Prostate gland (tissue), 2 donors: ENCODE results near the gene RFX2.

Experiments
- CTCF ChIP-seq, 4 experiments: fragments of 200-600 bp in 2 of 4; fragments of 450-650 bp in 2 of 4; sonication (generic) in 2 of 4; IDR thresholded peaks; 1 replicate in 3 of 4; 2 replicates in 1 of 4; pipeline ENCODE4 v1.5.1; 2016 to 2019; ENCODE audit warnings: antibody characterized with exemption in 4 of 4, mild to moderate bottlenecking in 2 of 4, moderate library complexity in 2 of 4
- POLR2AphosphoS5 ChIP-seq: sonication (generic); formaldehyde crosslinking; IDR thresholded peaks from one replicate; pipeline ENCODE4 v1.6.1; 2017; ENCODE audit warnings: antibody characterized with exemption

- TF ChIP-seq CTCF (IDR thresholded peaks at IDR 0.05): no peak
- no peak for TF ChIP-seq POLR2AphosphoS5
Measured at GRCh38 chr19:6006896-6007295, 103.4 kb downstream of the RFX2 start.
